ENCODE data around the gene ACTMAP. TPM values are rescaled to one million over a fixed set of nuclear protein-coding genes. Genes with fewer than 3 reads are reported as not detected.

The ACTMAP gene
- total and polyA plus RNA-seq, 8 donors = 10.3 to 17.6 (median 14.0) TPM

- no peaks in the 10 kb centered on the region for H3K27me3 ChIP-seq
- peaks cover 23 to 54% of the 10 kb centered on the region in 2 donors for H3K4me1 ChIP-seq
- H3K27ac ChIP-seq = peak overlapping the region in 1 of 2 donors; percentile 30
- intact Hi-C loops (cut with DNase I) = no loop called here
- TF ChIP-seq CTCF (IDR thresholded peaks at IDR 0.05) = no peak
- no peaks in the 10 kb centered on the region for H3K9me3 ChIP-seq
- H3K36me3 ChIP-seq = peaks cover 4 to 65% of the 10 kb centered on the region in 2 donors
- ATAC-seq (peak; percentile 25), DNase-seq (no peak)
- no peak overlapping the region for H3K4me3 ChIP-seq
Observed at GRCh38 chr19:40756502-40757110, 6.3 kb upstream of the ACTMAP start.

GRCh38 chr19:40755791-40756190 is 5.5 kb upstream of the ACTMAP start:
- H3K4me3 ChIP-seq = no peak overlapping the region
- H3K9me3 ChIP-seq = no peaks in the 10 kb centered on the region
- peaks cover 23 to 55% of the 10 kb centered on the region in 2 donors for H3K4me1 ChIP-seq
- TF ChIP-seq CTCF (IDR thresholded peaks at IDR 0.05) = no peak
- DNase-seq (no peak), ATAC-seq (no peak)
- peaks cover 4 to 57% of the 10 kb centered on the region in 2 donors for H3K36me3 ChIP-seq
- intact Hi-C loops (cut with DNase I) = no loop called here
- H3K27ac ChIP-seq = peak overlapping the region in 1 of 2 donors; percentile 55
- no peaks in the 10 kb centered on the region for H3K27me3 ChIP-seq

- H3K9me3 ChIP-seq = no peaks in the 10 kb centered on the region
- H3K27ac ChIP-seq = peak overlapping the region in 1 of 2 donors; percentile 55
- ATAC-seq (no peak), DNase-seq (no peak)
- H3K4me1 ChIP-seq = peaks cover 23 to 55% of the 10 kb centered on the region in 2 donors
- no peak overlapping the region for H3K4me3 ChIP-seq
- H3K36me3 ChIP-seq = peaks cover 4 to 52% of the 10 kb centered on the region in 2 donors
- H3K27me3 ChIP-seq = no peaks in the 10 kb centered on the region
- intact Hi-C loops (cut with DNase I) = no loop called here
- TF ChIP-seq CTCF (IDR thresholded peaks at IDR 0.05) = no peak
Observed at GRCh38 chr19:40755248-40755624, 5.0 kb upstream of the ACTMAP start.

GRCh38 chr19:40754611-40755247 is 4.5 kb upstream of the ACTMAP start:
- peak overlapping the region in 1 of 2 donors; percentile 58 for H3K4me3 ChIP-seq
- ATAC-seq = no peak
- intact Hi-C loops (cut with DNase I) = no loop called here
- peaks cover 24 to 59% of the 10 kb centered on the region in 2 donors for H3K4me1 ChIP-seq
- no peak for TF ChIP-seq CTCF (IDR thresholded peaks at IDR 0.05)
- H3K27ac ChIP-seq = peak overlapping the region; percentile 53 to 55
- H3K9me3 ChIP-seq = no peaks in the 10 kb centered on the region
- H3K36me3 ChIP-seq = peaks cover 4 to 47% of the 10 kb centered on the region in 2 donors
- no peak for DNase-seq
- no peaks in the 10 kb centered on the region for H3K27me3 ChIP-seq

- no peaks in the 10 kb centered on the region for H3K27me3 ChIP-seq
- peak overlapping the region; percentile 58 to 62 for H3K4me3 ChIP-seq
- DNase-seq (no peak), ATAC-seq (no peak)
- no peaks in the 10 kb centered on the region for H3K9me3 ChIP-seq
- H3K27ac ChIP-seq = peak overlapping the region; percentile 91 to 94
- peaks cover 36 to 82% of the 10 kb centered on the region in 2 donors for H3K4me1 ChIP-seq
- no peak for TF ChIP-seq CTCF (IDR thresholded peaks at IDR 0.05)
- H3K36me3 ChIP-seq = peaks cover 0 to 22% of the 10 kb centered on the region in 2 donors
- intact Hi-C loops (cut with DNase I) = no loop called here
Observed at GRCh38 chr19:40752257-40752781, 2.0 kb upstream of the ACTMAP start.

Measured in left lung (tissue), 10 donors.